Measurements from ENCODE around the gene PRSS2. TPM values are rescaled to one million over a fixed set of nuclear protein-coding genes. Genes with fewer than 3 reads are reported as not detected.
"Not testable (repeated sequence)": the region's sequence is repeated elsewhere in the genome, so short reads cannot be mapped to it uniquely, and the experiment has no call there.

The PRSS2 gene
- total and polyA plus RNA-seq, 2 experiments from 2014 or later, result 94.7 to 241 TPM

GRCh38 chr7:142762104-142762503 lies 8.7 kb upstream of the PRSS2 start:
- Histone ChIP-seq H3K4me1 (ENCODE audit: insufficient read depth) (no peaks in the 10 kb centered on the region), H3K27me3 (no peaks in the 10 kb centered on the region), H3K9me2 (replicated peaks; ENCODE audit: insufficient read depth) (no peaks in the 10 kb centered on the region), H3K27ac (no peak overlapping the region), H4K20me1 (ENCODE audit: insufficient read depth, poor library complexity, severe bottlenecking) (no peaks in the 10 kb centered on the region), H3K79me2 (no peaks in the 10 kb centered on the region), H3K4me2 (no peak overlapping the region), H3K9me3 (ENCODE audit: low read depth) (no peaks in the 10 kb centered on the region), H3K4me3 (no peak overlapping the region), H2AFZ (no peak overlapping the region), H3K36me3 (replicated peaks; ENCODE audit: insufficient read depth, low read depth) (no peaks in the 10 kb centered on the region)
- TF ChIP-seq EZH2 (IDR thresholded peaks at IDR 0.05; ENCODE audit: borderline replicate concordance) (no peak), EZH2phosphoT487 (IDR thresholded peaks at IDR 0.05; ENCODE audit: low read depth, severe bottlenecking, unreplicated experiment) (no peak)
- TF ChIP-seq, protein P1, sequence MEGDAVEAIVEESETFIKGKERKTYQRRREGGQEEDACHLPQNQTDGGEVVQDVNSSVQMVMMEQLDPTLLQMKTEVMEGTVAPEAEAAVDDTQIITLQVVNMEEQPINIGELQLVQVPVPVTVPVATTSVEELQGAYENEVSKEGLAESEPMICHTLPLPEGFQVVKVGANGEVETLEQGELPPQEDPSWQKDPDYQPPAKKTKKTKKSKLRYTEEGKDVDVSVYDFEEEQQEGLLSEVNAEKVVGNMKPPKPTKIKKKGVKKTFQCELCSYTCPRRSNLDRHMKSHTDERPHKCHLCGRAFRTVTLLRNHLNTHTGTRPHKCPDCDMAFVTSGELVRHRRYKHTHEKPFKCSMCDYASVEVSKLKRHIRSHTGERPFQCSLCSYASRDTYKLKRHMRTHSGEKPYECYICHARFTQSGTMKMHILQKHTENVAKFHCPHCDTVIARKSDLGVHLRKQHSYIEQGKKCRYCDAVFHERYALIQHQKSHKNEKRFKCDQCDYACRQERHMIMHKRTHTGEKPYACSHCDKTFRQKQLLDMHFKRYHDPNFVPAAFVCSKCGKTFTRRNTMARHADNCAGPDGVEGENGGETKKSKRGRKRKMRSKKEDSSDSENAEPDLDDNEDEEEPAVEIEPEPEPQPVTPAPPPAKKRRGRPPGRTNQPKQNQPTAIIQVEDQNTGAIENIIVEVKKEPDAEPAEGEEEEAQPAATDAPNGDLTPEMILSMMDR (IDR thresholded peaks at IDR 0.05; ENCODE audit: poor library complexity), result no peak
- no peak for DNase-seq (ENCODE audit: low spot score)
- 75% methylated on average over 1 of the region's 1 CpG for WGBS (ENCODE audit: low lambda C conversion rate, missing lambda C conversion rate)

GRCh38 chr7:142767451-142767850 lies 3.3 kb upstream of the PRSS2 start:
- H3K36me3 ChIP-seq (replicated peaks; ENCODE audit: insufficient read depth, low read depth), result no peaks in the 10 kb centered on the region
- no peaks in the 10 kb centered on the region for H3K9me3 ChIP-seq (ENCODE audit: low read depth)

DNA sequence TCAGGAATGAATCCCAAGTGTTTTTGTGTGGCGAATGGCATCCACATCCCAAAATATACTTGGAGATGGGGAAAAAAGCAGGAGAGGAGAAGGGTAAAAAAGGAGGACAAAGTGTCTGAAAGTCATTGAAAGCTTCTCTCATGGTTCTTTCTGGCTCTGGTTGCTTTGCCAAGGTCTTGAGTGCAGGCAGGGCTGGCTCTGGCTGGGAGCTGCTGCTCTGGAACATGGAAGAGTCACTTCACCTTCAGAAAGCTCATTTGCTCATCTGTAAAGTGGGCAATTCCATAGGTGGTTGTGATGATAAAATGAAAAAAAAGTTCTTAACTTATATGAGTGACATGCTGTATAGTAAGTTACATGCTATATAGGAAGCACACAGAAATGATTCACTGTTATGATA lies 2.9 kb upstream of the PRSS2 start:
- H3K79me2 ChIP-seq, result no peaks in the 10 kb centered on the region
- no peak for TF ChIP-seq EZH2 (IDR thresholded peaks at IDR 0.05; ENCODE audit: borderline replicate concordance)
- TF ChIP-seq, protein P1 (IDR thresholded peaks at IDR 0.05; ENCODE audit: poor library complexity), result no peak
- TF ChIP-seq EZH2phosphoT487 (IDR thresholded peaks at IDR 0.05; ENCODE audit: low read depth, severe bottlenecking, unreplicated experiment), result no peak
- H3K4me2 ChIP-seq, result no peak overlapping the region
- no peaks in the 10 kb centered on the region for H4K20me1 ChIP-seq (ENCODE audit: insufficient read depth, poor library complexity, severe bottlenecking)
- no peaks in the 10 kb centered on the region for H3K9me3 ChIP-seq (ENCODE audit: low read depth)
- H3K36me3 ChIP-seq (replicated peaks; ENCODE audit: insufficient read depth, low read depth), result no peaks in the 10 kb centered on the region
- peaks cover 6% of the 10 kb centered on the region for H3K27me3 ChIP-seq
- no peak overlapping the region for H3K27ac ChIP-seq
- DNase-seq (ENCODE audit: low spot score), result no peak
- no peak overlapping the region for H2AFZ ChIP-seq
- no peak overlapping the region for H3K4me3 ChIP-seq
- H3K4me1 ChIP-seq (ENCODE audit: insufficient read depth), result no peaks in the 10 kb centered on the region
- 90% methylated on average over 1 of the region's 1 CpG for WGBS (ENCODE audit: low lambda C conversion rate, missing lambda C conversion rate)
- H3K9me2 ChIP-seq (replicated peaks; ENCODE audit: insufficient read depth), result no peaks in the 10 kb centered on the region

More at GRCh38 chr7:142767451-142767850, 3.3 kb upstream of the PRSS2 start:
- Histone ChIP-seq H3K27ac (no peak overlapping the region), H3K4me3 (no peak overlapping the region), H3K27me3 (peaks cover 6% of the 10 kb centered on the region), H4K20me1 (ENCODE audit: insufficient read depth, poor library complexity, severe bottlenecking) (no peaks in the 10 kb centered on the region), H3K4me1 (ENCODE audit: insufficient read depth) (no peaks in the 10 kb centered on the region), H2AFZ (no peak overlapping the region), H3K4me2 (no peak overlapping the region), H3K79me2 (no peaks in the 10 kb centered on the region), H3K9me2 (replicated peaks; ENCODE audit: insufficient read depth) (no peaks in the 10 kb centered on the region)
- TF ChIP-seq EZH2phosphoT487 (IDR thresholded peaks at IDR 0.05; ENCODE audit: low read depth, severe bottlenecking, unreplicated experiment), result no peak
- TF ChIP-seq, protein P1 (IDR thresholded peaks at IDR 0.05; ENCODE audit: poor library complexity), result no peak
- no peak for TF ChIP-seq EZH2 (IDR thresholded peaks at IDR 0.05; ENCODE audit: borderline replicate concordance)
- no peak for DNase-seq (ENCODE audit: low spot score)
- 77% methylated on average over 3 of the region's 3 CpGs for WGBS (ENCODE audit: low lambda C conversion rate, missing lambda C conversion rate)

- H3K27ac ChIP-seq; DNase-seq (ENCODE audit: low spot score): not testable (repeated sequence)
- 82% methylated on average over 3 of the region's 3 CpGs for WGBS (ENCODE audit: low lambda C conversion rate, missing lambda C conversion rate)
Measured at GRCh38 chr7:142768885-142769284, 1.9 kb upstream of the PRSS2 start.

More at GRCh38 chr7:142768885-142769284, 1.9 kb upstream of the PRSS2 start:
- not testable (repeated sequence) for H3K36me3 ChIP-seq (replicated peaks; ENCODE audit: insufficient read depth, low read depth); H3K79me2 ChIP-seq; H3K4me3 ChIP-seq; H3K4me1 ChIP-seq (ENCODE audit: insufficient read depth); H2AFZ ChIP-seq; H3K4me2 ChIP-seq; H3K9me3 ChIP-seq (ENCODE audit: low read depth); H4K20me1 ChIP-seq (ENCODE audit: insufficient read depth, poor library complexity, severe bottlenecking); H3K27me3 ChIP-seq; H3K9me2 ChIP-seq (replicated peaks; ENCODE audit: insufficient read depth)

Measured in hepatocyte (in vitro differentiated cells).